NCI-H2196 (cell line): ENCODE results near the gene LSAMP.
"Not testable (repeated sequence)": the region's sequence is repeated elsewhere in the genome, so short reads cannot be mapped to it uniquely, and the experiment has no call there.

Experiments used
- DNase-seq: peaks from one replicate; lab custom pipeline; 2025; ENCODE audit not compliant: unreplicated experiment; lab: John Stamatoyannopoulos, UW

LSAMP gene

DNA sequence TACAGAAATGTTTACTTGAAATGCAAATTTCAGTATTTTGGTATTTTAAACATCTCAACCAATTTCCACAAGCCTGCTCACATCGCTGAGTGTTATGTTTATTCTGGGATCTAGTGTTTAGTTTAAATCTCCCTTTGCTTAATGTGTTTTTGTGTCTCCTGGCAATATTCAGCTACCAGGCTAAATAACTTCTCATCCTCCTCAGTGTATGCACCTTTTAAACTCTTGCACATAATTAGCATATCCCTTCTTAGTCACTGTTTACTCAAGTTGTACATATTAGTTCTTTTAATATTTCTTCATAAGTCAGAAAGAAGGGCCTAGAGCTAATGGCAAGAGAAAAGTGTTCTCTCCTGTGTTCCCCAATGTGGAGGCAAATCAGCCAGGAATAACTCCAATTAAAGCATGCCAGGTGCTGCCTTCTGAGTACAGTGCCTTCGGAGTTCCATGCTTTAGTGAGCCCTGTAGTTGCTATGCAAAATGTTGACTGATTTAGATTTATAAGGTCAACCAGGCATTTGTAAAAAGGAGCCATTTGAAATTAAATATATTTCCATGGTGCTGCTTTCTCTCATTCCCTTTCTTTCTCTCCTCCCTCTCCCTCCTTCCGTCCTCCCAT is 587.7 kb downstream of the LSAMP start:
- DNase-seq, result no peak

DNA sequence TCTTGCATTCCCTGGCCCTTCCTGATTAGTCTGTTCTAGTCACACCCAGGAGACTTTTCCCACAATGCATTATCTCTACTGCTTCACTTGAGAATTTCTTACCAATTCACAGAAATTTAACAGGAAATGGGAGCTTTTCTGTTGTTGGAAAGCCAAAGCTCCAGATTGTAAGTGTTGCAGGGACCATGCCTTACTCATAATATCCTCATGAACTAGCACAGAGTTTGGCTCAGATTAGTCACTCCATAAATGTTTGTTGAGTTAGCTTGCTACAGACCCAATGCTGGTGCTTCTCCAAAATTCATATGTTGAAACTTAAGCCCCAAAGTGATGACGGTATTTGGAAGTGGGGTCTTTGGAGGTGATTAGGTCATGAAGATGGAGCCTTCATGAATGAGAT is 589.4 kb downstream of the LSAMP start:
- no peak for DNase-seq

DNA sequence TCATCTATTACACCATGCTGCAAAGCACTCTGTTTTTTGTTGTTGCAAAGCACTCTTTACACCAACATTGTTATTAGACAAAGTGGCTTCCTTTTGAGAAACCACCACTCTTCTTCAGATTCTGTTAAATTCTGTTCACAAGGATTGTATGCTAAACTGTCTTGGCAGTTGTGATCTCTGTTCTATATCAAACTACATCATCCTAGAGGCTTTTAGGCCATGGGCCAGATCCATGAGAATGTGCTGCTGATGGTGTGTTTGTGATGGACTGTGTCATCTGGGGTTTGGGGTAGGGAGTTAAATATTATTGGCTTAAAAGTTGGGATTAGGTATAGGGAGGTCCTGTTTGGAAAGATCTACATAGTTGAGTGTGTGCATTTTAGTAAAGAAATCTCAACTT is 592.2 kb downstream of the LSAMP start:
- no peak for DNase-seq

DNA sequence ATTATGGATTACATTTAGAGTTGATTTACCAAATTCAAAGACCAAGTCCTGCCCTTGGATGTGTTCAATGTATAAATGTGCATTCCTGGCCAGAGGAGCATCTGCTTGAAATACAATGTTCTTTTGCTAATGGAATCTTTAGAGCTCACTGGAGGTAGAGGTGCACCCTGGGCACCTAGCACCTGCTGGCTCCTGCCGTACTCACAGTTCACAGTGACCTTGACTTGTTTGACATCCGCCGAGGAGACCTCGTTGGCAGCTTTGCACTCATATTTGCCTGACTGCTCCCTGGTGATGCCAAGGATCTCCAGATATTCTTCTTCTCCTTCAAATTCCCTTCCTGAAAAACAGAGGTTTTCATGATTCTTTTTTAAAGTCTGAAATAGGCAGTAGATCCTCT is 593.0 kb downstream of the LSAMP start:
- no peak for DNase-seq

GRCh38 chr3:115851571-115851970 is 593.7 kb downstream of the LSAMP start:
- no peak for DNase-seq

- no peak for DNase-seq
Observed at GRCh38 chr3:115848641-115849040, 596.6 kb downstream of the LSAMP start.

DNA sequence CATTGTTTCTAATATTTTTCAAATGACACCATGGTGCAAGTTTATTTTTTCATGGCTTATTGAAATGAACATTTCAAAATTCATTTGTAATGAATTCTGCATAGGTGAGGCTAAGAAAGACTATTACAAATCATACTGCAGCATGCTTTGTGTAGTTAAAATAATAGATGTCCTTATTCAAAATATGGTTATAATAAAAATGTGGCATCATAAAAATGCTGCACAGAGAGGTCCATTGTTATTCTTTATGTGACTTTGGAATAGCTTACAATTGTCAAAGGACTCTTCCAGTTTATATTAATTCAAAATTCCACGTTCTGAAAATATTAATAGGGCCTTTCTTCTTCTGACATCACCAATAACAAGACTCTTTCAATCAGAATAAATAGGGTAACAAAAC is 599.3 kb downstream of the LSAMP start:
- no peak for DNase-seq

GRCh38 chr3:115844729-115845128 is 600.6 kb downstream of the LSAMP start:
- DNase-seq, result not testable (repeated sequence)

DNA sequence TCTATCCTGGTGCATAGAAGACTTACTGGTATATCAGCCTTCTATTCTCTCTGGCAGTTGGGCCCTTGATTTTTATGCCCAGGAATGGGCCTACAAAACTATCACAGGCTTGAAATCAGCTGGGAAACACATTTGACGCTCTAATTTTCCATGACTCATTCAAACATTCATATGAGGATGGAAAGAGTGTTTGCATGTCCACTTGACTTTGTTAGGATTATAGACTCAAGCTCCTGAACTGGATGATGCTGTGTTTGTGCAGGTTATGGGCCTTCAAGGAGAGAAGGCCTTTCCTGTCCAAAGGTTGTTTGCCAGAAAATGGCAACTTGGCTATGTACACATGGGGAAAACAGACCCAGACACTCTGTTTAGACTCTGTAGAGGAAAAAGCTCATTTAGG is 602.1 kb downstream of the LSAMP start:
- peak; percentile 83 for DNase-seq

DNA sequence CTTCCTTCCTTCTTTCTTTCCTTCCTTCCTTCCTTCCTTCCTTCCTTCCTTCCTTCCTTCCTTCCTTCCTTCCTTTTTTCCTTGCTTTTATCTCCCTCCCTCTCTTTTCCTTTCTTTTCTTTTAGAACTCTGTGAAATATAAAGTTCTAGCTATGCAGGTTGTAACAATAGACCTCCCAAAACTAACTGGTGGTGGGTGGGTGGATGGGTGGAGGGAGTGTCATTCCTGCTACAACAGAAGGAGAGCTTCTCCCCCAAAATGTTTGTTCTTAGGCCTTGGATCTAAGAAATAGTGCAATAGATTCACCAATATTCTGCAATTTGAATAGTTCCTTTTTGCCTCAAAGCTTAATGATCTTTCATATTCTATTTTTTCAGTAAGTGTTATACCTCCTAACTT is 606.0 kb downstream of the LSAMP start:
- no peak for DNase-seq

DNA sequence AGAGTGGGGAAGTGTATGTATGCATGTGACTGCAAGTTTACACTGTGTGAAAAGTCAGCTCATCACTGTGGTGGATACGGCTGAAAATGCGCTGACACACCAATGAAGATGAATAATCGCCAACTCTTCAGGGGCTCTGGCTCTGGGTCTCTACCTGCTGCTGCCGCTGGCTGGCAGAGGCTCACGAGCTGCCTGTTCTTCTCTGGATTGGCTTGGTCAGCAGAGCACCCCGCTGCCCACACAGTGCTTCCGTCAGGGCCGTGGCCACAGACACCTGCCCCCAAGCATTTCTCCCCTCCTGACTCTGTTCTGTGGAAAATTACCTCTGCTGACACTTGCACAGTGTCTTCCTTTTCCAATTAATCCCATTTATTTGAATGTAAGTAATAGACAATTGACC is 606.5 kb downstream of the LSAMP start:
- DNase-seq, result no peak

DNA sequence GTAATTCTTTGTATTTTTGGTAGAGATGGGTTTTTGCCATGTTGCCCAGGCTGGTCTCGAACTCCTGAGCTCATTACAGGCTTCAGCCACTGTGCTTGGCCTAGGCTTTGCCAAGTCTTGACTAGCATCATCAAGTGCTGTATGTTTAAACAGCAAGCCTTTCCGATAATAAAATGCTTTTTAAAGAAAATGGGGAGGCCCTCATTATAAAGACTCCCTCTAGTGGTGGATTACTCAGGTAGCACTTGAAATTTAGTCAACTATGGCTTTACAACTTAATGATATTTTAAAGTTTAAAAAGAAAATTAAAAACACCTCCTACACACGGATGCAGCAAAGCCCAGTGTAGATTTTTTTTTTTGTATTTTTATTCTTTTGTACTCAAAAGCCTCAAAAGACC is 608.3 kb downstream of the LSAMP start:
- DNase-seq, result peak; percentile 25

GRCh38 chr3:115835946-115836345 is 609.3 kb downstream of the LSAMP start:
- DNase-seq, result no peak

- DNase-seq, result no peak
Observed at GRCh38 chr3:115834068-115834467, 611.2 kb downstream of the LSAMP start.

DNA sequence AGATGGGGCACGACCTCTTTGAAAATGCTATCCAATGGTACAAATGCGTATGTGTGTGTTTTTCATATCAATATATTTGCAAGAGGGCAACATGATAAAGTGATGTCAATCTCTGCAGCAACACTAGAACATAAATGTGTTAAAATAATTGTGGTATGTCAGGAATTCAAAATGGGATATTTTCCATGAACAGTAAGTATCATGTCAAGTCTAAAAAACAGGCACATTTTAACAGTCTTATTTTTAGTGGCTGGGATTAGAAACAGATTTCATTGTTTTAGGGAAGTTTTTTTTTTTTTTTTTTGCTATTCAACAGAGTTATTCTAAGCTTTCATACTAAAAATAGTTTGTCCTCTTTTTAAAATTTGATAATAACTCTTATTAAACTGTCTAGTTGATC is 612.2 kb downstream of the LSAMP start:
- DNase-seq, result no peak

GRCh38 chr3:115832265-115832664 is 613.0 kb downstream of the LSAMP start:
- no peak for DNase-seq

DNA sequence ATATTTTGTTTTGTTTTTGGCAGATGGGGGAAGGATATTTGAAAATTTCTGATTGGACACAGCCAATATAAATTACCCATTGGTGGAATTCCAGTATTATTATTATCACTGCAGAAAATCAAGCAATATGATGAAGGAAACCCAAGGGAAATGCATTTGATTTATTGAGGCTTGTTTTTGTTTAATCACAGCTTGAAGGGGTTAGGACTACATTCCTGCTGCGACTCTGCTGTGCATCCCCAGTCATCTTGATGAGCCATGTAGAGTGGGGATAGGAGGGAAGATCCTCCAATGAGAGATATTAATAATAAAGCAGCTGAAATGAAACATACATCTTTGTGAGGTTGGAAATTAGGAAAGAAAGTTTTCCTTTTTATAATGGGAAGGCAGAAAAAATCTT is 613.4 kb downstream of the LSAMP start:
- DNase-seq, result no peak

DNA sequence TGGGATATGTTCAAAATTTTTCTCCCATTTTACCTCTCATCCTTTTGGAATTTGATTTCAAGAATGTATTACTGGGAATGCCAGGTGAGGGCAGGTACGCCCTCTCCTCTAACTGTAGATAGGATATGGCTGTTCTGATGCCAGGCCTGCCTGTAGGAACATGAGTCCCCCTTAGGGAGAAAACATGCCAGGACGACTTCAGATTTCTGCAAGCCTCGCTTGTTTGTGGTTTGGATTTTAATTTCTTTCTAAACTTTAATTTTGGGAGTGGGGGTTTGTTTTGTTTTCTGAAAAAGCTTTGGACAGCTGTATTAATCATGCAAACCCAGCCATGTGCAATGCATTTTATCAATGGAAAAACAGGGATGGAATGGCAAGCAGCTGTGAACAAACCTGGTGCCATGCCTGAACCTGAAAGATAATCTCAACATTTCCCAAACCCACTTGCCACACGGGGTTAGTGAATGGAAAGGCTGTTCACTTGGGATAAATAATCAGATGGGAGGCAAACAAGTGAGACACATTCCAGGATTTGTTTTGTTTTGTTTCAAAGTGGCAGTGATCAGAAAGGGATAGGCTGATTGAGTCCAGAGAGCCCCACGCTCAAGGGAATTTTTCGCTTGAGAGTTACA is 614.4 kb downstream of the LSAMP start:
- DNase-seq, result no peak

- DNase-seq, result no peak
Observed at GRCh38 chr3:115828401-115828800, 616.9 kb downstream of the LSAMP start.

DNA sequence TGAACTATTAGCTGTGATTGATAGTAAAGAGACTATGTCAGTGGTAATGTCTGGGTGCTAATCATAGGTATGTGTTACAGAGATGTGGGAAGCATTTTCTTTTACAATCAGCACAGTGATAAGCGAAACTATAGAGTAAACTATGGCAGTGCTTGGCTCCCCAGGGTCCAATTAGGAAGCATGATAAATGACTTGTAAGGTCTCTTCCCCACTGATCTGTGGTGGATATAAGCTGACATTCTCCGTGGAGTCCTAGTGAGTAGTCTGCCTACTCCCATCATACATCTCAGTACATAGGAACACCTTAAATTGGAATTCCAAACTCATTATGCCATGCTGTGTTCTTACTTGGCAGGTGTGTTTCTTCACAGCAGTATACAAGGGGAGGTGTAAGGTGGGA is 617.8 kb downstream of the LSAMP start:
- DNase-seq, result no peak

DNA sequence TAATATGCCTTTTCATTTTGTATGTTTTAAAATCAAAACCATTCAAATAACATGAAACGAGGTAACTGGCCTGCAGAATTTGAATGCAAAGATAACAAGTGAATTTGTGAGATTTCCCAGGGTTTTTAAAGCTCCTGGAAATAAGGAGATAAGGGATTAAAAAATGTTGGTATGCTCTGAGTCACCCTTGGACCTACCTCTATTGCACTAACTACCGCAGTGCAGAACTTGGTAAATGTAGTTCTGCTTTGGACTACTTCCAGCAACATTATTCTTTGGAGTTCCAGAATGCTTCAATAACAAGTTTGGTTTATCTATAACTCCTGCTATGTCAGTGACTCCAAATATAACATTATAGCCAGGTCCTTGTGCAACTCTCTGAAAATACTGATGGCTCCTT is 620.2 kb downstream of the LSAMP start:
- no peak for DNase-seq

DNA sequence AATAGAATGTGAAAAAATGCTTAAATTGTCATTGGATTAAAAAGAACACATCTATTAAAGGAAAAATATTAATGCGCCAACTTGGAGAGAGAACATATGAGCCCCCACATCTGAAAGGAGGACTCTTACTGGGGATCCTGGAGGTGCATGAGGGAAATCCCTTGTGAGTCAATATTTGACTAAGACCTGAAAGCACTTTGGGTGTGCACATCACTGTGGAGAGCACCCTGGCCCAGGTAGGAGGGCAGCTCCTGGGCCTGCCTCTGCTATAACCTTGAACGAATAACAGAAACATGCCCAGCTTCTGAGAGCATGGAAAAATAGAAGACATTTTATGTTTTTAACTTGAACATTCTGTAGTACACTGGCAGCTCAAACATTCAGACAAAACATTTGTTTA is 622.2 kb downstream of the LSAMP start:
- no peak for DNase-seq

DNA sequence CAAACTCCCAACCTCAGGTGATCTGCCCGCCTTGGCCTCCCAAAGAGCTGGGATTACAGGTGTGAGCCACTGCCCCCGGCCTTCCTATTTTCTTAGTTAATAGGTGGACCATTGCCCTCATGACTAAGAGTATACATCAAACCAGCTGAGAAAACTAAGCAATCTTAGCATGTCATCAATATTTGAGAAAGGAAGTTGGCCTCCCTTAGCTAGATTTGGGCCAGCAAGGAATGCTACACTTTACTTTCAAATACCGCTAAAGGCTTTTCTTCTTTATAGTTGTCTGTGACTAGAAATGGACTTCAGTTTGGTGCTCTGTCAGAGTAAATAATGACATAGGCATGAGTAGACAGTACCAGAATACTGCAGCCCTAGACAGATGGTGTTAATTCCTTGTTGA is 622.7 kb downstream of the LSAMP start:
- no peak for DNase-seq
